ENCODE data around the gene VPREB3.

Gene VPREB3

DNA sequence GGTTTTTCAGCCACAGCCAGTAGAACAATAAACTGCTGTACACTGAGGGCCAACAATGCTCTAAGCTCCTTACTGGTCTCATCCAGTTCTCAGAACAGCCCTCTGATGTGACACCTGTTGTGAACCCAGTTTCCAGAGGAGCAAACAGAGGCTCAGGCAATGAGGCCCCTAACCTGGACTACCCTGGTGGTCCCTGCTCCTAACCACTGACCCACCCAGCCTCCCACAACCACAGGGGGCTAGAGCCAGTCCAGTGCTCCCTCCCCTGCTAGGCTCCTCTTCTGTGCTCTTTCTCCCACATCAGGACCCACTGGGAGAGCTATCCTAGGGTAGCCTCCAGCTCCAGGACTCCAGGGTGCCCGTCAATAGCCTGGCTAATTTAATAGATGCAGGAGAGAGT is 28.5 kb upstream of the VPREB3 start:
- peak; percentile 59 for DNase-seq (ENCODE audit: low spot score)

DNA sequence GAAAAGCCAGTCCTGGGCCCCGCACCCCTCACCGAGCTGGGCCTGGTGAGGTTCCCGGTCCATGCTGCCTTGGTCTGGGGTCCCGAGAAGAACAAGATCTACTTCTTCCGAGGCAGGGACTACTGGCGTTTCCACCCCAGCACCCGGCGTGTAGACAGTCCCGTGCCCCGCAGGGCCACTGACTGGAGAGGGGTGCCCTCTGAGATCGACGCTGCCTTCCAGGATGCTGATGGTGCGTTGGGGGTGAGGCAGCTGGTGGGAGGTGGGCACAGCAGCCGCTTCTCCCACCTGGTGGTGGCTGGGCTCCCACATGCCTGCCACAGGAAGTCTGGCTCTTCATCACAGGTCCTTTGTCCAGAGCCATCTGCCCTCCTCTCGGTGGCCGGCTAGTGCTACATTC is 28.0 kb upstream of the VPREB3 start:
- DNase-seq (ENCODE audit: low spot score), result peak; percentile 58

GRCh38 chr22:23781511-23782183 is 27.4 kb upstream of the VPREB3 start:
- peak; percentile 62 for DNase-seq (ENCODE audit: low spot score)

- DNase-seq (ENCODE audit: low spot score), result peak; percentile 42
Observed at GRCh38 chr22:23781065-23781464, 26.8 kb upstream of the VPREB3 start.

- DNase-seq (ENCODE audit: low spot score), result peak; percentile 57
Observed at GRCh38 chr22:23780146-23780748, 26.0 kb upstream of the VPREB3 start.

- DNase-seq (ENCODE audit: low spot score), result peak; percentile 44
Observed at GRCh38 chr22:23779731-23780130, 25.5 kb upstream of the VPREB3 start.

DNA sequence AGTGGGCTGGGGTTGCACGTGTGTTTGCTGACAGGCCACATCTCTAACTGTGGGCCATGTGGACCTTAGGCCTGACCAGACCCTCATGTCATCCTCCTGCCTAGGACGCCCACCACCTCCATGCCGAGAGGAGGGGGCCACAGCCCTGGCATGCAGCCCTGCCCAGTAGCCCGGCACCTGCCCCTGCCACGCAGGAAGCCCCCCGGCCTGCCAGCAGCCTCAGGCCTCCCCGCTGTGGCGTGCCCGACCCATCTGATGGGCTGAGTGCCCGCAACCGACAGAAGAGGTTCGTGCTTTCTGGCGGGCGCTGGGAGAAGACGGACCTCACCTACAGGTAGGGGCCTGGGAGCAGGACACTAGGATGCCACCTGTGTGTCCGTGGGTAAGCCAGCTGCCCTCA is 24.9 kb upstream of the VPREB3 start:
- DNase-seq (ENCODE audit: low spot score), result peak; percentile 50

- no peak for DNase-seq (ENCODE audit: low spot score)
Observed at GRCh38 chr22:23778577-23778900, 24.3 kb upstream of the VPREB3 start.

GRCh38 chr22:23777776-23778576 is 23.8 kb upstream of the VPREB3 start:
- peak; percentile 60 for DNase-seq (ENCODE audit: low spot score)

- DNase-seq (ENCODE audit: low spot score), result peak; percentile 42
Observed at GRCh38 chr22:23775779-23776375, 21.7 kb upstream of the VPREB3 start.

DNA sequence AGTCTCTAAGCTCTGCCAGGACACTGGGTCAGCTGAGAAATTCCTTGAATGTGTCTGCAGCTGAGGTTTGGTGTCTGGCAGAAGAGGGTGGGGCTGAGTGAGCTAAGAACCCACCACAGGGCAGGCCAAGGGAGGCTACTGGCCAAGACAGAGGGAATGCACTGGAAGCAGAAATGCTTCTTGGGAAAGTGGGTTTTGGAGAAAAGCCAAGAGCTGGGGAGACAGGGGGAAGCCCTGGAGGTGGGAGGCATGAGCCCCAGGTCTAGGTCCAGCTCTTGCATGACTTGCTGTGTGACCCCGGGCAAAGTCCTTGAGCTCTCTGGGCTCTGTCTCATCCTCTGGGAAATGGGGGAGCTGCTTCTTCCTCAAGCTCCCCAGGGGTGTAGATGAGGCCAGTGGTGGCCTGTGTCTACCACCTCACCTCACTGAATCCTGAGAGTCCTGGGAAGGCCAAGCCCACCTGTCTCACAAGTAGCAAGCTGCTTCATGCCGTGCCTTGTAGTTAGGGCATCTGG is 20.8 kb upstream of the VPREB3 start:
- DNase-seq (ENCODE audit: low spot score), result peak; percentile 62

DNA sequence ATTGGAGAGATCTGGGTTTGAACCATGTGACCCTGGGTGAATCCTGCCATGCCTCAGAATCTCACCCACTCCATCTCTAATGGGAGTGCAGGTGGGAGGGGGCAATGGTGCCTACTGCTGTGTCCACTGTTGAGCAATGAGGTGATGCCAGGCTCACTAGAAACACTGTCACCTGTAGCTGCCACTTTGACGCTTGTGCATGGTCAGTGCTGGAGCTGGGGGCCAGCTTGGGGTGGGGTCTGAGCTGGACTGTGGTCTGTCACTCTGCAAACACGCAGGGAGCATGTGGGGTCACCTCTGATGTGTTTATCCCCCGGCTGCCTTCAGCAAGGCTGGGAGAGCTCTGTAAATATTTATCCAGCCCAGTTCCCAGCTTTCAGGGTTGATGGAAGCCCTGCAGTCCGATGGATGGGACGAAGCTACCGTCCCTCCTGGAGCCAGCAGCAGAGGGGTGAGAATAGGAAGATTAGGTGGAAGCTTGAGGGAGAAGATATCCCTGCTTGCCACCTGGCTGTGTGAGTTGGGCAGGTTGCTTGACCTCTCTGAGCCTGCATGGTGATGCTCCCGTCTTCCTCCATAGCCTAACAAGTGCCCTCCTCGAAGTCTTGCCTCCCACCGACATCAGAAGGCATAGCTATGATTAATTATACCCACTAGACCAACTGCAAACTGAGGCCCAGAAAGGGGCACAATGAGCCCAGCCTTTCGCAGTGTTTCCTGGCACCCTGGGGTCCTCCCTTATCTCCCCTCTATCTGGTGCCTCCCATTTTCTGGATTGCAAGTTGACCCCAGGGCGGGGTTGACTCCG is 20.1 kb upstream of the VPREB3 start:
- peak; percentile 46 for DNase-seq (ENCODE audit: low spot score)

DNA sequence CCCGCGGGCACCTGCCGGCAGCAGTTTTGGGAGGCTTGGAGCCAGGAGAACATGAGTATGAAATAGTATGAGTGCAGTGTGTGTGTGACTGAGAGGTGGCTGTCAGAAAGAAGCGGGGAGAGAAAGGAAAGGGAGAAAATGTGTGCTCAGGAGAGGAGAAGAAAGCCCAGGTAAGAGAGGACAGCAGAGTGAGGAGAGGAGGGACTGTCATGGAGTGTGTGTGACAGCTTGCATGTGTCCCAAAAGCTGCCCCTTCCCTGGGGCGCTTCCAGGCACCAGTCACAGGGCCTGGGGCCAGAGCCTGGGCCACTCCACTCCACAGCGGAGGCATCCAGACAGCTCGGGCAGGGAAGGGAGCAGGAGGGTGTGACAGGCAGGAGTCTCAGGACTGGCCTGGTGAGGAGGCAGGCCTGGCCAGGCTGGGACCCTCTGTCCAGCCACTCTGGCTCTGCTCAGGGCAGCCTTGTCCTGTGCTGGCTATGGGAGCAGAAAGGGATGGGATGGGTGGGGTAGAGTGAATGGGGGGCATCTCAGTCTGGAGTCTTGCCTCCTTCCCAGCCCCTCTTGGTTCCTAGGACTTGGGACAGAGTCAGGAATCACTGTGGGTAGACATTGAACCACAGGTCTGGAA is 19.4 kb upstream of the VPREB3 start:
- DNase-seq (ENCODE audit: low spot score), result peak; percentile 58

DNA sequence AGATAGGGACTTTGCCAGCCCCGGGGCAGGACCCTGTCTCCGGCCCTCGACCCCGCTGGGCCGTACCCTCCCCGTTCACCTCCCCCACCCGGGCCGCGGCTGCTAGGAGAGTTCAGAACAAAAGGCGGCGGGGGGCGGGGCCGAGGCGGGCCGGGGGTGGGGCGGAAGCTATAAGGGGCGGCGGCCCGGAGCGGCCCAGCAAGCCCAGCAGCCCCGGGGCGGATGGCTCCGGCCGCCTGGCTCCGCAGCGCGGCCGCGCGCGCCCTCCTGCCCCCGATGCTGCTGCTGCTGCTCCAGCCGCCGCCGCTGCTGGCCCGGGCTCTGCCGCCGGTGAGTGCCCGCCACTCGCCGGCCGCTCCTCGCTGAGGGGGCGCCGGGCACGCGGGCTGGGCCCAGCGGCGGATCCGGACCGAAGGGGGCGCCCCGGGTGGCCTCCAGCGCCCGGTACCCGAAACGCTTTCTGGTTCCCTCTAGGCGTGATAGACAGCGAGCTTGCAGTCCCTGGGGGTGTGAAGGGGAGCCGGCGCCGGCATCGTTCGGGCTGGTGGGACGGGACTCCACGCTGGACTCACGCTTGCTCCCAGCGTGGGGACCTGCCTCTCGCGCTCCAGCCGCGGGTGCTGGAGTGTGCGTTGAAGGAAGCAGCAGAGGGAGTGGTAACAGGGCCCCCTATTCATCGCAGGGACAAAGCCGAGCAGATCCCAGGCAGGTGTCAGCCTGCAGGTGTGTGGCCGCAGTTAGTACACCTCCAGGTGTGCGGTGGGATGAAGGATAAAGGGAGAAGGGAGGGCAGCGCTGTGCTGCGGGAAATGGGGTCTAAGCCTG is 18.6 kb upstream of the VPREB3 start, which contains the start of gene MMP11:
MMP11 (plus strand) TSS at position 201 of the 825 bp plus-strand sequence; CDS start at position 223, 22 bp downstream.
- peak; percentile 79 for DNase-seq (ENCODE audit: low spot score)

DNA sequence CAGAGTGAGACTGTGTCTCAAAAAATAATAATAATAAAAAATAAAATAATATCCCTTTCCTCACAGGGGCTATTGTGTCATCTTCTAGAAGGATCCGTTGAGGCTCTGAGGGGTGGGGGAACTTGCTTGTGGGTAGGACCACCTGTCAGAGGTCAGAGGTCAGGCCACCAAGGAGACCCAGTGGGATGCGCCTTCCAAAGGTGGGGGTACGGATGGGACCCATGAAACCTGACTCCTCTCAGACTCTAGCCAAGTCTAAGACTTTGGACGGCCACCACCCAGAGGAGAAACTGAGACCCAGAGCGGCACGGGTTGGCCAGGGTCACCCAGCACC is 18.1 kb upstream of the VPREB3 start:
- no peak for DNase-seq (ENCODE audit: low spot score)

GRCh38 chr22:23769321-23769965 is 15.2 kb upstream of the VPREB3 start:
- peak; percentile 61 for DNase-seq (ENCODE audit: low spot score)

DNA sequence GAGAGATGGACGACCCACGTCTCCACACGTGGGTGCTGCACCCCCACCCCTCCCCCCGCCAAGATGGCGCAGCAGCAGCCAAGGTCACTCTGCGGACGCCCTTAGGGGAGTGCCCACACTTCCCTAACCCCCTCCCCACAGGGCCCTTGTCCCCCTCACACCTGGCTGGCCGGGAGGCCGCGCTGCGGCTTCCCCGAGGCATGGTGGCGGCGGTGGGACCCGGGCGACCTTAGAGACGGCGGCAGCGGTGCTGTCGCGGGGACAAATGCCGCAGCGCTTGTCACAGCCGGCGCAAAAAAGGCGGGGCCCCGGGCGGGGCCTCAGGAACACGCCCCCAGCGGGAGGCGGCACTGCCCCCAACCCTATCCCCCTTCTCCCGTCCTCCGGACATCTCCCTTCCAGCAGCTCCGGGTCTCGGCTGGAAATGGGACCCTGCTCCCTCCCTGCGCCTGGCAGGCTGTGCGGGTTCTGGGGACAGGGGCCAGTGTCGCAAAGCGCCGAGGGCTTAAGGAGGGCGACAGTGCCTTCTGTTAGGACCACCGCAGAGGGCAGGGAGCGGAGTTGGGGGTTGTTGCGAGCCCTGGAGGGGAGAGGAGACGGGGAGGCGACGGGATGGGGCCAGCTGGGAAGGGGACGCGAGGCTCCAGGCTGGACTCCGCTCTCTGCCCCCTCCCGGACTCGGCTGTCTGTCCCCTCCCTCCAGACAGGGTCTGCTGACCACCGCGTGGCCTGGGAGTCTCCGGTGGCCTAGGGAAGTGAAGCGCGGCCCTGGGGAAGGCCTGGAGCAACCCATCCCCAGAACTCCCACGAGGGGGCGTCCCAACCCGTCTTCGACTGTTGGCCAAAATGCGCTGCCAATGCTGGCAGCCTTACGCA is 13.7 kb upstream of the VPREB3 start, which contains the start of gene CHCHD10:
CHCHD10 (minus strand) TSS at position 300 of the 876 bp plus-strand sequence; CDS start at position 202, 98 bp downstream.
- peak; percentile 87 for DNase-seq (ENCODE audit: low spot score)

- DNase-seq (ENCODE audit: low spot score), result no peak
Observed at GRCh38 chr22:23767303-23767672, 13.1 kb upstream of the VPREB3 start.
